ENCODE results near the gene NDUFB11. TPM values are rescaled to one million over a fixed set of nuclear protein-coding genes. Genes with fewer than 3 reads are reported as not detected.

The NDUFB11 gene
- total and polyA plus RNA-seq, 2 donors (not counting 3 experiments of a cell fraction or from before 2014, with no cell fraction given) = 65.2 to 88.0 TPM

DNA sequence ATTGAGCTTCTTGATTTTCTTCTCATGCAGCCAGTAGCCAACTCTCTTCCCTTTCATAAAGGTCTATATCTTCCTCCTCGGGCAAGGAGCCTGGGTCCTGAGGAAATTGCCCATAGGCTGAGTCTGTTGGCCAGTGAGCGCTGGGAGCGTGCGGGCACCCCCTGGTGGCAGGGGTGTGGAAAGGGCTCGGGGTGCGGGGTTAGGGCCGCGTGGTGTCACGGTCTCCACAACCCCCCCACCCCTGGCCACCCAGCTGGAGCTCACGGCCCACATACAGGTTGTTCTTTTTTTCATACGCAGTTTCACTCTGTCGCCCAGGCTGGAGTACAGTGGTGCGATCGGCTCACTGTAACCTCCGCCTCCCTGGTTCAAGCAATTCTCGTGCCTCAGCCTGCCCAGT lies 13.6 kb upstream of the NDUFB11 start:
- intact Hi-C loops (cut with micrococcal nuclease) (no loop called here), dilution Hi-C loops (cut with MboI; ENCODE audit: extremely low pct_ligation_motif_present, low sequenced_read_pairs) (no loop called here)
- Histone ChIP-seq H3K4me3 (replicated peaks in 1 of 3; ENCODE audit: insufficient read depth in 1 of 3, low read depth in 1 of 3, low read length in 3 of 3) (no peak overlapping the region), H3K27ac (ENCODE audit: insufficient read depth, low read depth, low read length) (no peak overlapping the region), H3K9me1 (replicated peaks; ENCODE audit: control insufficient read depth, extremely low read depth, insufficient read depth, low read length) (no peaks in the 10 kb centered on the region), H3K27me3 (ENCODE audit: control insufficient read depth in 2 of 2, insufficient read depth in 2 of 2, low read length in 2 of 2) (no peaks in the 10 kb centered on the region), H4K20me1 (replicated peaks; ENCODE audit: control insufficient read depth, extremely low read depth, insufficient read depth, low read length) (no peaks in the 10 kb centered on the region), H3K9ac (replicated peaks; ENCODE audit: extremely low read depth, insufficient read depth, low read length) (no peak overlapping the region), H2AFZ (ENCODE audit: low read depth, low read length) (no peak overlapping the region), H3K4me2 (ENCODE audit: insufficient read depth, low read length) (no peak overlapping the region), H3K4me1 (ENCODE audit: control insufficient read depth, extremely low read depth, insufficient read depth, low read length) (no peaks in the 10 kb centered on the region), H3K9me3 (replicated peaks; ENCODE audit: control insufficient read depth, insufficient read depth, low read length) (no peaks in the 10 kb centered on the region), H3K36me3 (ENCODE audit: control insufficient read depth in 2 of 2, extremely low read depth in 1 of 2, insufficient read depth in 2 of 2, low read length in 2 of 2) (peaks cover 0 to 9% of the 10 kb centered on the region in 2 experiments), H3K79me2 (ENCODE audit: control insufficient read depth, insufficient read depth, low read length) (peaks cover 64% of the 10 kb centered on the region)
- no TSS peak for BruUV-seq (replicated peaks)
- ChIA-PET POLR2A (no interaction called here), CTCF (no interaction called here)
- FAIRE-seq (no peak), DNase-seq (ENCODE audit: low read depth, low spot score) (no peak)
- TF ChIP-seq EZH2 (IDR thresholded peaks at IDR 0.05; ENCODE audit: borderline replicate concordance, low read depth, low read length, severe bottlenecking) (no peak), GATA2 (IDR thresholded peaks at IDR 0.05; ENCODE audit: insufficient read depth, insufficient read length, low read depth, low read length) (no peak), POLR2A (IDR thresholded peaks at IDR 0.05; ENCODE audit: low read depth, low read length) (no peak), FOS (IDR thresholded peaks at IDR 0.05; ENCODE audit: borderline replicate concordance, insufficient read depth, low read length) (no peak), MYC (IDR thresholded peaks at IDR 0.05; ENCODE audit: low read depth, low read length) (no peak), JUN (IDR thresholded peaks at IDR 0.05; ENCODE audit: borderline replicate concordance, insufficient read depth, insufficient read length, low read depth) (no peak), POLR2AphosphoS5 (IDR thresholded peaks at IDR 0.05; ENCODE audit: insufficient read depth, low read depth, low read length) (no peak)
- TF ChIP-seq, protein P1, sequence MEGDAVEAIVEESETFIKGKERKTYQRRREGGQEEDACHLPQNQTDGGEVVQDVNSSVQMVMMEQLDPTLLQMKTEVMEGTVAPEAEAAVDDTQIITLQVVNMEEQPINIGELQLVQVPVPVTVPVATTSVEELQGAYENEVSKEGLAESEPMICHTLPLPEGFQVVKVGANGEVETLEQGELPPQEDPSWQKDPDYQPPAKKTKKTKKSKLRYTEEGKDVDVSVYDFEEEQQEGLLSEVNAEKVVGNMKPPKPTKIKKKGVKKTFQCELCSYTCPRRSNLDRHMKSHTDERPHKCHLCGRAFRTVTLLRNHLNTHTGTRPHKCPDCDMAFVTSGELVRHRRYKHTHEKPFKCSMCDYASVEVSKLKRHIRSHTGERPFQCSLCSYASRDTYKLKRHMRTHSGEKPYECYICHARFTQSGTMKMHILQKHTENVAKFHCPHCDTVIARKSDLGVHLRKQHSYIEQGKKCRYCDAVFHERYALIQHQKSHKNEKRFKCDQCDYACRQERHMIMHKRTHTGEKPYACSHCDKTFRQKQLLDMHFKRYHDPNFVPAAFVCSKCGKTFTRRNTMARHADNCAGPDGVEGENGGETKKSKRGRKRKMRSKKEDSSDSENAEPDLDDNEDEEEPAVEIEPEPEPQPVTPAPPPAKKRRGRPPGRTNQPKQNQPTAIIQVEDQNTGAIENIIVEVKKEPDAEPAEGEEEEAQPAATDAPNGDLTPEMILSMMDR (IDR thresholded peaks at IDR 0.05; ENCODE audit: extremely low read depth in 1 of 2, insufficient read depth in 1 of 2, low read depth in 1 of 2, low read length in 2 of 2) = no peak
- TF ChIP-seq, protein P2, sequence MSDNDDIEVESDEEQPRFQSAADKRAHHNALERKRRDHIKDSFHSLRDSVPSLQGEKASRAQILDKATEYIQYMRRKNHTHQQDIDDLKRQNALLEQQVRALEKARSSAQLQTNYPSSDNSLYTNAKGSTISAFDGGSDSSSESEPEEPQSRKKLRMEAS (IDR thresholded peaks at IDR 0.05; ENCODE audit: insufficient read depth, insufficient read length) = no peak
